SK-N-MC (cell line): ENCODE data around the gene ABHD1.

ENCODE experiments used
- EZH2 ChIP-seq: fragments of 200-600 bp; sonication (generic); IDR thresholded peaks from one replicate; pipeline ENCODE4 v1.6.1; 2017; ENCODE audit warnings: antibody characterized with exemption
- FOXP2 ChIP-seq: optimal IDR thresholded peaks from 2 replicates; pipeline ENCODE3; 2011; ENCODE audit warnings: mild to moderate bottlenecking, moderate library complexity; ENCODE audit not compliant: insufficient read depth; ENCODE audit errors: extremely low read length, control extremely low read depth

- TF ChIP-seq EZH2, result no peak
- no peak for TF ChIP-seq FOXP2
Measured at GRCh38 chr2:27174638-27175037, 51.0 kb downstream of the ABHD1 start.
